Pancreas (tissue), 10 donors: Measurements from ENCODE around the gene HDAC4. TPM values are rescaled to one million over a fixed set of nuclear protein-coding genes. Genes with fewer than 3 reads are reported as not detected.

Experiments
- ATAC-seq, 4 donors: fragments of 200-7000 bp; cut with Tn5 transposase; one replicate each; pipeline versions ENCODE4 v1.8.0 to v1.9.1; 2020; ENCODE audit warnings: mild to moderate bottlenecking in 4 of 4, moderate library complexity in 4 of 4
- DNase-seq, 6 donors: peaks; one replicate each; pipeline ENCODE4 v3.0.0-alpha.2; 2020
- FAIRE-seq: peaks from 2 replicates; lab custom pipeline; 2012; peaks lifted over from hg19 to GRCh38; lab: Jason Lieb, UNC
- H3K27ac ChIP-seq, 4 donors: fragments of 200-600 bp; sonication (generic); 1 replicate in 3 of 4; 2 replicates in 1 of 4; pipeline versions ENCODE4 v1.5.0 to v1.8.0; 2020
- H3K27me3 ChIP-seq, 4 donors: fragments of 200-600 bp; one replicate each; pipeline ENCODE4 v1.8.0; 2021
- H3K36me3 ChIP-seq, 3 donors: fragments of 200-600 bp; sonication (generic) in 1 of 3; one replicate each; pipeline versions ENCODE4 v1.5.0 to v1.8.0; 2020 to 2021
- H3K4me1 ChIP-seq, 3 donors: fragments of 200-600 bp; one replicate each; pipeline ENCODE4 v1.8.0; 2021
- H3K4me3 ChIP-seq, 4 donors: fragments of 200-600 bp; sonication (generic) in 2 of 4; one replicate each; pipeline versions ENCODE4 v1.5.0 to v1.8.0; 2020 to 2021
- H3K9me3 ChIP-seq, 4 donors: fragments of 200-600 bp; one replicate each; pipeline ENCODE4 v1.8.0; 2021
- WGBS, 2 donors: extraction: QIAGEN DNeasy Blood & Tissue Kit; methylation state at CpG; one replicate each; pipeline ENCODE4 v1.1.7; 2013; 5-methylcytosine and 5-hydroxymethylcytosine counted together
- intact Hi-C, 3 donors: fragments of 100-400 bp; cut with DNase I; formaldehyde crosslinking; loops; one replicate each; pipeline versions ENCODE4 v1.11.1 to v1.14.2; 2022
- polyA plus RNA-seq, 2 donors: library from polyadenylated mRNA; stranded (reverse); fragments of 200-250 nt; gene quantifications; one replicate each; pipeline ENCODE4 v1.2.3, GENCODE V29; 2013
- total RNA-seq, 6 donors: library from RNA; stranded (reverse); fragmentation: NEBNext Ultra II Directional in 4 of 6; extraction: Animal tissue kit (Norgen Biotek cat#: 25700) in 4 of 6; gene quantifications; one replicate each; pipeline versions ENCODE4 v1.2.1 to v1.2.4, GENCODE V29; 2021 to 2023
- TF ChIP-seq, protein P1 (sequence below), 4 donors: fragments of 200-600 bp; sonication (generic) in 3 of 4; IDR thresholded peaks; one replicate each; pipeline versions ENCODE4 v1.5.0 to v1.8.0; 2021; ENCODE audit warnings: antibody characterized with exemption in 4 of 4
- donor health status: healthy with polysubstance abuse.
- donor health status: DM: no; HTN: no; CAD: no; lungs with moderate emphysema.
- donor health status: DM: no; HTN: no; CAD: no.
- donor health status: control.
- donor health status: control.
- donor health status: Bipolar disorder and iron deficiency.
- donor health status: DM: yes; HTN: yes; CAD: no.
- donor health status: DM: no; HTN: no; CAD: no.
- donor health status: DM: no; HTN: no; CAD: no.
- donor health status: DM: yes; HTN: yes; CAD: no.

HDAC4 gene
- total and polyA plus RNA-seq, 8 donors, result 8.2 to 31.8 (median 16.6) TPM

DNA sequence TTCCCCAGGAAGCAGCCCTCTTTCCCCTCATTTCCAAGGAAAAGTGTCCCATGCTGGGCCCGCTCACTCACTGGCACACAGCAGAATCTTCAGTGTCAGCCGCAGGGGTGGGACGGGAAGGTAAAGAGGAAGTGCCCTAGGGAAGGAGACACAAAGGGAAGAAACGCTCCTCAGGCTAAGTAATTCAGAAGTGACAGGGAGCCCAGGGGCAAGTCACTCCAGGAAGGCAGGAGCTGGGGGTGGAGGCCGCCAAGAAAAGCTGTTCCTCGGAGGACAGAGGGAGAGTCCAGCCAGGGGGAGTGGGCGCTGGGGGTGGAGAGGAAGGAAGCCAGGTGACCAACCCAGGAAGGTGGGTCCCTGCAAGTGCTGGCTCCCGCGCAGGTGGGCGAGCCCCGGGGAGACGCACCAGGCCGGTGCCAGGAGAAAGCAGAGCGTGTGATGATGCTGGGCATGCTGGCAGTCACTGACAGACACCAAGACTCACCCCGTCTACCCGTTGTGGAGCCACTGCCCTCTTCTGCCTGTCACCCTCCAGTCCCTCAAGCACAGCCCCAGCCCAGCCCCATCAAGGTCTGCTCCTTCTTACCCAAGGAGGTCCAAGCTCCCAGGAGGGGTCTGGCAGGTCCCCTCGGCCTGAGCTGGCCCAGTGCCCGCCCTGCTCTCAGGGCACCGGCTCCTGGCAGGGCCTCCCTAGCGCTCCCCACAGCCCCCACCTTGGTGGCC is 21.7 kb downstream of the HDAC4 start:
- intact Hi-C loops, result no loop called here
- Histone ChIP-seq H3K27me3 (no peaks in the 10 kb centered on the region), H3K36me3 (no peaks in the 10 kb centered on the region), H3K9me3 (no peaks in the 10 kb centered on the region), H3K27ac (no peak overlapping the region), H3K4me1 (no peaks in the 10 kb centered on the region), H3K4me3 (no peak overlapping the region)
- TF ChIP-seq, protein P1, sequence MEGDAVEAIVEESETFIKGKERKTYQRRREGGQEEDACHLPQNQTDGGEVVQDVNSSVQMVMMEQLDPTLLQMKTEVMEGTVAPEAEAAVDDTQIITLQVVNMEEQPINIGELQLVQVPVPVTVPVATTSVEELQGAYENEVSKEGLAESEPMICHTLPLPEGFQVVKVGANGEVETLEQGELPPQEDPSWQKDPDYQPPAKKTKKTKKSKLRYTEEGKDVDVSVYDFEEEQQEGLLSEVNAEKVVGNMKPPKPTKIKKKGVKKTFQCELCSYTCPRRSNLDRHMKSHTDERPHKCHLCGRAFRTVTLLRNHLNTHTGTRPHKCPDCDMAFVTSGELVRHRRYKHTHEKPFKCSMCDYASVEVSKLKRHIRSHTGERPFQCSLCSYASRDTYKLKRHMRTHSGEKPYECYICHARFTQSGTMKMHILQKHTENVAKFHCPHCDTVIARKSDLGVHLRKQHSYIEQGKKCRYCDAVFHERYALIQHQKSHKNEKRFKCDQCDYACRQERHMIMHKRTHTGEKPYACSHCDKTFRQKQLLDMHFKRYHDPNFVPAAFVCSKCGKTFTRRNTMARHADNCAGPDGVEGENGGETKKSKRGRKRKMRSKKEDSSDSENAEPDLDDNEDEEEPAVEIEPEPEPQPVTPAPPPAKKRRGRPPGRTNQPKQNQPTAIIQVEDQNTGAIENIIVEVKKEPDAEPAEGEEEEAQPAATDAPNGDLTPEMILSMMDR (IDR thresholded peaks at IDR 0.05), result no peak
- 91 to 93% methylated on average over 18 to 20 of the region's 20 CpGs for WGBS, 2 donors
- ATAC-seq, result no peak
- peak in 2 of 6 donors; percentile 55 to 74 for DNase-seq
- no peak for FAIRE-seq

- H3K9me3 ChIP-seq, result no peaks in the 10 kb centered on the region
- TF ChIP-seq, protein P1 (IDR thresholded peaks at IDR 0.05), result no peak
- WGBS, 2 donors, result 91 to 95% methylated on average over 36 of the region's 36 CpGs
- DNase-seq, result peak in 1 of 6 donors; percentile 60
- ATAC-seq, result no peak
- no peaks in the 10 kb centered on the region for H3K36me3 ChIP-seq
- intact Hi-C loops, result no loop called here
- H3K4me1 ChIP-seq, result no peaks in the 10 kb centered on the region
- no peak overlapping the region for H3K4me3 ChIP-seq
- H3K27ac ChIP-seq, result no peak overlapping the region
- no peak for FAIRE-seq
- no peaks in the 10 kb centered on the region for H3K27me3 ChIP-seq
Observed at GRCh38 chr2:239378021-239378917, 22.6 kb downstream of the HDAC4 start.

GRCh38 chr2:239377591-239377990 is 23.2 kb downstream of the HDAC4 start:
- TF ChIP-seq, protein P1 (IDR thresholded peaks at IDR 0.05), result no peak
- 93 to 95% methylated on average over 10 of the region's 10 CpGs for WGBS, 2 donors
- H3K36me3 ChIP-seq, result no peaks in the 10 kb centered on the region
- H3K27ac ChIP-seq, result no peak overlapping the region
- no peak for FAIRE-seq
- no peaks in the 10 kb centered on the region for H3K27me3 ChIP-seq
- intact Hi-C loops, result no loop called here
- peak in 1 of 6 donors; percentile 36 for DNase-seq
- ATAC-seq, result no peak
- H3K4me3 ChIP-seq, result no peak overlapping the region
- no peaks in the 10 kb centered on the region for H3K4me1 ChIP-seq
- no peaks in the 10 kb centered on the region for H3K9me3 ChIP-seq

GRCh38 chr2:239376942-239377531 is 23.8 kb downstream of the HDAC4 start:
- WGBS, 2 donors, result 95 to 96% methylated on average over 21 of the region's 21 CpGs
- ATAC-seq (no peak), FAIRE-seq (no peak), DNase-seq (peak in 2 of 6 donors; percentile 45)
- Histone ChIP-seq H3K27me3 (no peaks in the 10 kb centered on the region), H3K4me3 (no peak overlapping the region), H3K9me3 (no peaks in the 10 kb centered on the region), H3K36me3 (no peaks in the 10 kb centered on the region), H3K27ac (no peak overlapping the region), H3K4me1 (no peaks in the 10 kb centered on the region)
- intact Hi-C loops, result no loop called here
- TF ChIP-seq, protein P1 (IDR thresholded peaks at IDR 0.05), result no peak
